Measurements from ENCODE around the gene EIF3I.

Gene EIF3I

GRCh38 chr1:32220746-32221580 lies 1.2 kb upstream of the EIF3I start:
- Histone ChIP-seq H2AFZ (ENCODE audit: low read length) (no peak overlapping the region), H3F3A (ENCODE audit: insufficient read depth, low read length) (no peaks in the 10 kb centered on the region), H3K27me3 (ENCODE audit: insufficient read depth, low read length) (no peaks in the 10 kb centered on the region), H3K4me3 (ENCODE audit: low read depth, low read length, poor library complexity, severe bottlenecking) (peak overlapping the region; percentile 84), H3K9ac (ENCODE audit: low read length) (peak overlapping the region; percentile 84; the same call in 1 of the 2 replicates), H3K79me2 (ENCODE audit: insufficient read depth, low read length) (peaks cover 15% of the 10 kb centered on the region), H3K27ac (ENCODE audit: low read depth, low read length, poor library complexity, severe bottlenecking) (peak overlapping the region; percentile 73), H3K36me3 (ENCODE audit: insufficient read depth, low read length) (peaks cover 33% of the 10 kb centered on the region), H3K4me2 (ENCODE audit: low read length) (peak overlapping the region; percentile 62), H4K20me1 (ENCODE audit: insufficient read depth, low read length) (no peaks in the 10 kb centered on the region), H3K4me1 (ENCODE audit: insufficient read depth, low read length, severe bottlenecking) (peaks cover 31% of the 10 kb centered on the region), H3K9me3 (ENCODE audit: low read length) (no peaks in the 10 kb centered on the region), H3K9me2 (ENCODE audit: low read depth, low read length) (no peaks in the 10 kb centered on the region)
- TF ChIP-seq EZH2 (IDR thresholded peaks at IDR 0.05; ENCODE audit: borderline replicate concordance, low read length) (no peak), CTCF (IDR thresholded peaks at IDR 0.05; ENCODE audit: low read length) (no peak)

GRCh38 chr1:32221581-32221979 lies 627 bp upstream of the EIF3I start:
- H3K4me2 ChIP-seq (ENCODE audit: low read length): peak overlapping the region; percentile 62
- H3K9me3 ChIP-seq (ENCODE audit: low read length): no peaks in the 10 kb centered on the region
- H3K4me1 ChIP-seq (ENCODE audit: insufficient read depth, low read length, severe bottlenecking): peaks cover 31% of the 10 kb centered on the region
- H3K79me2 ChIP-seq (ENCODE audit: insufficient read depth, low read length): peaks cover 15% of the 10 kb centered on the region
- no peaks in the 10 kb centered on the region for H3K9me2 ChIP-seq (ENCODE audit: low read depth, low read length)
- peaks cover 32% of the 10 kb centered on the region for H3K36me3 ChIP-seq (ENCODE audit: insufficient read depth, low read length)
- no peak overlapping the region for H2AFZ ChIP-seq (ENCODE audit: low read length)
- TF ChIP-seq EZH2 (IDR thresholded peaks at IDR 0.05; ENCODE audit: borderline replicate concordance, low read length): no peak
- no peak for TF ChIP-seq CTCF (IDR thresholded peaks at IDR 0.05; ENCODE audit: low read length)
- no peaks in the 10 kb centered on the region for H3F3A ChIP-seq (ENCODE audit: insufficient read depth, low read length)
- H3K4me3 ChIP-seq (ENCODE audit: low read depth, low read length, poor library complexity, severe bottlenecking): peak overlapping the region; percentile 84
- H3K9ac ChIP-seq (ENCODE audit: low read length): peak overlapping the region; percentile 84
- no peaks in the 10 kb centered on the region for H3K27me3 ChIP-seq (ENCODE audit: insufficient read depth, low read length)
- H3K27ac ChIP-seq (ENCODE audit: low read depth, low read length, poor library complexity, severe bottlenecking): peak overlapping the region; percentile 73
- H4K20me1 ChIP-seq (ENCODE audit: insufficient read depth, low read length): no peaks in the 10 kb centered on the region

GRCh38 chr1:32223683-32224082 lies 1.5 kb downstream of the EIF3I start:
- no peaks in the 10 kb centered on the region for H4K20me1 ChIP-seq (ENCODE audit: insufficient read depth, low read length)
- no peaks in the 10 kb centered on the region for H3K9me3 ChIP-seq (ENCODE audit: low read length)
- peaks cover 43% of the 10 kb centered on the region for H3K36me3 ChIP-seq (ENCODE audit: insufficient read depth, low read length)
- peaks cover 31% of the 10 kb centered on the region for H3K4me1 ChIP-seq (ENCODE audit: insufficient read depth, low read length, severe bottlenecking)
- no peak for TF ChIP-seq CTCF (IDR thresholded peaks at IDR 0.05; ENCODE audit: low read length)
- no peak for TF ChIP-seq EZH2 (IDR thresholded peaks at IDR 0.05; ENCODE audit: borderline replicate concordance, low read length)
- H3F3A ChIP-seq (ENCODE audit: insufficient read depth, low read length): no peaks in the 10 kb centered on the region
- peak overlapping the region; percentile 84 for H3K4me3 ChIP-seq (ENCODE audit: low read depth, low read length, poor library complexity, severe bottlenecking)
- H3K27me3 ChIP-seq (ENCODE audit: insufficient read depth, low read length): no peaks in the 10 kb centered on the region
- H3K9ac ChIP-seq (ENCODE audit: low read length): peak overlapping the region; percentile 84; the same call in 1 of the 2 replicates
- H3K79me2 ChIP-seq (ENCODE audit: insufficient read depth, low read length): peaks cover 15% of the 10 kb centered on the region
- H3K27ac ChIP-seq (ENCODE audit: low read depth, low read length, poor library complexity, severe bottlenecking): no peak overlapping the region
- H3K4me2 ChIP-seq (ENCODE audit: low read length): peak overlapping the region; percentile 62
- H3K9me2 ChIP-seq (ENCODE audit: low read depth, low read length): no peaks in the 10 kb centered on the region
- no peak overlapping the region for H2AFZ ChIP-seq (ENCODE audit: low read length)

All from OCI-LY1 (cell line).